ENCODE measurements around the gene CUL7.
"Not testable (repeated sequence)": the region's sequence is repeated elsewhere in the genome, so short reads cannot be mapped to it uniquely, and the experiment has no call there.

CUL7 gene

GRCh38 chr6:43045371-43045930 is 8.2 kb downstream of the CUL7 start:
- DNase-seq (ENCODE audit: low spot score) = no peak

- DNase-seq (ENCODE audit: low spot score) = no peak
Observed at GRCh38 chr6:43043310-43043709, 10.3 kb downstream of the CUL7 start.

- not testable (repeated sequence) for DNase-seq (ENCODE audit: low spot score)
Observed at GRCh38 chr6:43041475-43041874, 12.2 kb downstream of the CUL7 start.

- no peak for DNase-seq (ENCODE audit: low spot score)
Observed at GRCh38 chr6:43040542-43041257, 13.0 kb downstream of the CUL7 start.

- DNase-seq (ENCODE audit: low spot score) = no peak
Observed at GRCh38 chr6:43038727-43039126, 14.9 kb downstream of the CUL7 start.

- no peak for DNase-seq (ENCODE audit: low spot score)
Observed at GRCh38 chr6:43037706-43038105, 15.9 kb downstream of the CUL7 start.

- no peak for DNase-seq (ENCODE audit: low spot score)
Observed at GRCh38 chr6:43037197-43037596, 16.5 kb downstream of the CUL7 start.

GRCh38 chr6:43036712-43037111 is 16.9 kb downstream of the CUL7 start:
- no peak for DNase-seq (ENCODE audit: low spot score)

- no peak for DNase-seq (ENCODE audit: low spot score)
Observed at GRCh38 chr6:43035495-43036194, 18.0 kb downstream of the CUL7 start.

GRCh38 chr6:43034190-43034525 is 19.5 kb downstream of the CUL7 start:
- DNase-seq (ENCODE audit: low spot score) = no peak

GRCh38 chr6:43033496-43034189 is 20.0 kb downstream of the CUL7 start:
- no peak for DNase-seq (ENCODE audit: low spot score)

GRCh38 chr6:43032326-43032725 is 21.3 kb downstream of the CUL7 start:
- no peak for DNase-seq (ENCODE audit: low spot score)

GRCh38 chr6:43029120-43029519 is 24.5 kb downstream of the CUL7 start:
- DNase-seq (ENCODE audit: low spot score) = no peak

- no peak for DNase-seq (ENCODE audit: low spot score)
Observed at GRCh38 chr6:43026365-43026764, 27.3 kb downstream of the CUL7 start.

GRCh38 chr6:43024436-43024835 is 29.2 kb downstream of the CUL7 start:
- no peak for DNase-seq (ENCODE audit: low spot score)

- DNase-seq (ENCODE audit: low spot score) = peak; percentile 77
Observed at GRCh38 chr6:43021270-43022047, 32.2 kb downstream of the CUL7 start, which contains the start of gene RRP36. Gene RRP36 (plus strand): TSS chr6:43021623. CDS start chr6:43021655, 32 bp downstream.

GRCh38 chr6:43020847-43021246 is 32.8 kb downstream of the CUL7 start:
- peak; percentile 22 for DNase-seq (ENCODE audit: low spot score)

GRCh38 chr6:43020052-43020705 is 33.5 kb downstream of the CUL7 start:
- no peak for DNase-seq (ENCODE audit: low spot score)

GRCh38 chr6:43019152-43019551 is 34.5 kb downstream of the CUL7 start:
- DNase-seq (ENCODE audit: low spot score) = no peak

- DNase-seq (ENCODE audit: low spot score) = no peak
Observed at GRCh38 chr6:43016943-43017334, 36.7 kb downstream of the CUL7 start.

GRCh38 chr6:43016176-43016942 is 37.3 kb downstream of the CUL7 start:
- DNase-seq (ENCODE audit: low spot score) = no peak

Data from HuH-7.5 (cell line).